CD14-positive monocyte (primary cell): ENCODE results near the gene MED13L. TPM values are rescaled to one million over a fixed set of nuclear protein-coding genes. Genes with fewer than 3 reads are reported as not detected.

Source experiments
- DNase-seq, 3 donors: peaks; one replicate each; pipeline ENCODE4 v3.0.0-alpha.2; 2011 to 2022
- H2AFZ ChIP-seq: 2 replicates; pipeline ENCODE4 v1.6.0; 2012; ENCODE audit warnings: mild to moderate bottlenecking, low read depth, low read length, inconsistent platforms; ENCODE audit not compliant: insufficient read depth, poor library complexity, severe bottlenecking
- H3K27ac ChIP-seq, 2 donors: 1 replicate in 1 of 2; 2 replicates in 1 of 2; pipeline ENCODE4 v1.5.1; 2012 to 2013; ENCODE audit warnings: low read length in 2 of 2, control low read depth in 1 of 2, inconsistent platforms in 1 of 2, low read depth in 1 of 2, mild to moderate bottlenecking in 1 of 2
- H3K27me3 ChIP-seq, 2 donors: one replicate each; pipeline versions ENCODE4 v1.6.0 to v1.6.1; 2011 to 2013; ENCODE audit warnings: low read length in 2 of 2; ENCODE audit not compliant: control insufficient read depth in 2 of 2, insufficient read depth in 2 of 2
- H3K36me3 ChIP-seq, 2 donors: replicated peaks in 1 of 2; 1 replicate in 1 of 2; 2 replicates in 1 of 2; pipeline versions ENCODE4 v1.5.1 to v1.6.1; 2012 to 2013; ENCODE audit warnings: low read length in 2 of 2, control low read depth in 1 of 2, inconsistent platforms in 1 of 2, mild to moderate bottlenecking in 1 of 2; ENCODE audit not compliant: insufficient read depth in 2 of 2, control insufficient read depth in 1 of 2
- H3K4me1 ChIP-seq, 2 donors: 1 replicate in 1 of 2; 2 replicates in 1 of 2; pipeline versions ENCODE4 v1.5.1 to v1.6.1; 2012 to 2013; ENCODE audit warnings: low read length in 2 of 2, control low read depth in 1 of 2, inconsistent platforms in 1 of 2, mild to moderate bottlenecking in 1 of 2, moderate library complexity in 1 of 2; ENCODE audit not compliant: insufficient read depth in 2 of 2, control insufficient read depth in 1 of 2
- H3K4me2 ChIP-seq: replicated peaks from 2 replicates; pipeline ENCODE3; 2012; ENCODE audit warnings: low read length, moderate library complexity, mild to moderate bottlenecking; ENCODE audit not compliant: poor library complexity, severe bottlenecking; ENCODE audit errors: extremely low read depth
- H3K4me3 ChIP-seq, 3 experiments: fragments of 200-600 bp in 1 of 3; sonication (generic) in 1 of 3; replicated peaks in 1 of 3; 1 replicate in 2 of 3; 2 replicates in 1 of 3; pipeline ENCODE4 v1.5.1; 2011 to 2013; ENCODE audit warnings: low read length in 3 of 3, mild to moderate bottlenecking in 3 of 3, control low read depth in 2 of 3, low read depth in 2 of 3, inconsistent platforms in 1 of 3, moderate library complexity in 1 of 3
- H3K79me2 ChIP-seq: 2 replicates; pipeline ENCODE4 v1.6.0; 2012; ENCODE audit warnings: mild to moderate bottlenecking, control low read depth, inconsistent platforms, low read length, moderate library complexity; ENCODE audit not compliant: insufficient read depth
- H3K9ac ChIP-seq: 2 replicates; pipeline ENCODE4 v1.6.0; 2017; ENCODE audit warnings: low read length, mild to moderate bottlenecking; ENCODE audit not compliant: insufficient read depth, poor library complexity, severe bottlenecking
- H3K9me3 ChIP-seq, 2 donors: replicated peaks in 1 of 2; 1 replicate in 1 of 2; 2 replicates in 1 of 2; pipeline versions ENCODE4 v1.5.1 to v1.6.1; 2012 to 2013; ENCODE audit warnings: low read length in 2 of 2, control low read depth in 1 of 2; ENCODE audit not compliant: control insufficient read depth in 1 of 2, insufficient read depth in 1 of 2
- H4K20me1 ChIP-seq: 2 replicates; pipeline ENCODE4 v1.6.0; 2012; ENCODE audit warnings: mild to moderate bottlenecking, low read length, control low read depth, moderate library complexity; ENCODE audit not compliant: insufficient read depth
- H3K27ac Mint-ChIP-seq, 7 donors: one replicate each; pipeline ENCODE4 v1.8.0; 2020; ENCODE audit warnings: mild to moderate bottlenecking in 7 of 7, mixed read lengths in 7 of 7, moderate library complexity in 6 of 7, inconsistent platforms in 2 of 7
- H3K27me3 Mint-ChIP-seq, 3 donors: one replicate each; pipeline ENCODE4 v1.8.0; 2021 to 2022; ENCODE audit warnings: low read depth in 3 of 3, mild to moderate bottlenecking in 3 of 3, mixed read lengths in 3 of 3, moderate library complexity in 3 of 3, inconsistent platforms in 1 of 3
- H3K36me3 Mint-ChIP-seq, 2 donors: one replicate each; pipeline ENCODE4 v1.8.0; 2020; ENCODE audit warnings: mixed read lengths in 2 of 2, inconsistent platforms in 1 of 2, mild to moderate bottlenecking in 1 of 2
- H3K4me1 Mint-ChIP-seq: one replicate; pipeline ENCODE4 v1.8.0; 2020; ENCODE audit warnings: mild to moderate bottlenecking, mixed read lengths
- H3K4me3 Mint-ChIP-seq, 2 donors: one replicate each; pipeline ENCODE4 v1.8.0; 2020; ENCODE audit warnings: mild to moderate bottlenecking in 2 of 2, mixed read lengths in 2 of 2, moderate library complexity in 1 of 2
- H3K9me3 Mint-ChIP-seq, 7 donors: one replicate each; pipeline ENCODE4 v1.8.0; 2020 to 2022; ENCODE audit warnings: mixed read lengths in 7 of 7, mild to moderate bottlenecking in 6 of 7, moderate library complexity in 6 of 7, inconsistent platforms in 2 of 7
- WGBS: methylation state at CpG from one replicate; pipeline ENCODE4 v1.1.5; 2013; ENCODE audit warnings: missing lambda C conversion rate; ENCODE audit not compliant: insufficient coverage; 5-methylcytosine and 5-hydroxymethylcytosine counted together
- intact Hi-C, 2 donors: fragments of 100-400 bp; cut with micrococcal nuclease; formaldehyde crosslinking; loops; one replicate each; pipeline versions ENCODE4 v1.15.0 to v1.15.1; 2023
- polyA plus RNA-seq, 3 donors: library from polyadenylated mRNA; depleted of rRNA in 1 of 3; unstranded in 2 of 3; stranded (reverse) in 1 of 3; fragments of 300-500 nt in 2 of 3; fragments of >200 nt in 1 of 3; fragmentation: Illumina TruSeq in 2 of 3; gene quantifications; 1 replicate in 2 of 3; 2 replicates in 1 of 3; pipeline ENCODE4 v1.2.3, GENCODE V29; 2012 to 2021
- TF ChIP-seq, protein P1 (sequence below): fragments of 200-600 bp; IDR thresholded peaks from one replicate; pipeline ENCODE4 v1.8.0; 2022; ENCODE audit warnings: antibody characterized with exemption, mild to moderate bottlenecking

Gene MED13L
- polyA plus RNA-seq, 3 donors: 4.4 to 42.0 (median 7.5) TPM

DNA sequence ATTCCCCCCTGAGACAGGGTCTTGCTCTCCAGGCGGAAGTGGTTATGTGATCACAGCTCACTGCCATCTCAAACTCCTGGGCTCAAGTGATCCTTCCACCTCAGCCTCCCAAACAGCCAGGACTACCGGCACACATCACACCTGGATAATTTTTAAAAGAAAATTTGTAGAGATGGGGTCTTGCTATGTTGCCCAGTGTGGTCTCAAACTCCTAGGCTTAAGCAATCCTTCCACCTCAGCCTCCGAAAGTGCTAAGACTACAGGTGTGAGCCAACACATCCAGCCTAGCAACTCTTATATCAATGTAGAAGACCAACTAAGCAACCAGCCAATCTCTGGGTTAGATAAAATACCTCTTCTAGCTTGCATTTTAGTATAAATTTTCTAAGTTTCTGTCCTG is 297.2 kb downstream of the MED13L start:
- H3K36me3 Mint-ChIP-seq: peaks cover 73 to 87% of the 10 kb centered on the region in 2 donors
- H3K4me2 ChIP-seq: no peak overlapping the region
- no peaks in the 10 kb centered on the region for H3K9me3 Mint-ChIP-seq
- TF ChIP-seq, protein P1, sequence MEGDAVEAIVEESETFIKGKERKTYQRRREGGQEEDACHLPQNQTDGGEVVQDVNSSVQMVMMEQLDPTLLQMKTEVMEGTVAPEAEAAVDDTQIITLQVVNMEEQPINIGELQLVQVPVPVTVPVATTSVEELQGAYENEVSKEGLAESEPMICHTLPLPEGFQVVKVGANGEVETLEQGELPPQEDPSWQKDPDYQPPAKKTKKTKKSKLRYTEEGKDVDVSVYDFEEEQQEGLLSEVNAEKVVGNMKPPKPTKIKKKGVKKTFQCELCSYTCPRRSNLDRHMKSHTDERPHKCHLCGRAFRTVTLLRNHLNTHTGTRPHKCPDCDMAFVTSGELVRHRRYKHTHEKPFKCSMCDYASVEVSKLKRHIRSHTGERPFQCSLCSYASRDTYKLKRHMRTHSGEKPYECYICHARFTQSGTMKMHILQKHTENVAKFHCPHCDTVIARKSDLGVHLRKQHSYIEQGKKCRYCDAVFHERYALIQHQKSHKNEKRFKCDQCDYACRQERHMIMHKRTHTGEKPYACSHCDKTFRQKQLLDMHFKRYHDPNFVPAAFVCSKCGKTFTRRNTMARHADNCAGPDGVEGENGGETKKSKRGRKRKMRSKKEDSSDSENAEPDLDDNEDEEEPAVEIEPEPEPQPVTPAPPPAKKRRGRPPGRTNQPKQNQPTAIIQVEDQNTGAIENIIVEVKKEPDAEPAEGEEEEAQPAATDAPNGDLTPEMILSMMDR: no peak
- no peaks in the 10 kb centered on the region for H3K4me1 Mint-ChIP-seq
- H3K27me3 Mint-ChIP-seq: no peaks in the 10 kb centered on the region
- H4K20me1 ChIP-seq: peaks cover 65% of the 10 kb centered on the region
- no peak for DNase-seq
- no peak overlapping the region for H2AFZ ChIP-seq
- no peaks in the 10 kb centered on the region for H3K27me3 ChIP-seq
- no peaks in the 10 kb centered on the region for H3K9me3 ChIP-seq
- intact Hi-C loops: no loop called here
- no peak overlapping the region for H3K27ac ChIP-seq
- H3K9ac ChIP-seq: no peak overlapping the region
- H3K4me1 ChIP-seq: no peaks in the 10 kb centered on the region
- 100% methylated on average over 1 of the region's 3 CpGs for WGBS
- H3K27ac Mint-ChIP-seq: peak overlapping the region in 2 of 7 donors; percentile 65 to 71
- peaks cover 93 to 100% of the 10 kb centered on the region in 2 donors for H3K36me3 ChIP-seq
- no peak overlapping the region for H3K4me3 ChIP-seq
- H3K4me3 Mint-ChIP-seq: no peak overlapping the region
- peaks cover 1% of the 10 kb centered on the region for H3K79me2 ChIP-seq

DNA sequence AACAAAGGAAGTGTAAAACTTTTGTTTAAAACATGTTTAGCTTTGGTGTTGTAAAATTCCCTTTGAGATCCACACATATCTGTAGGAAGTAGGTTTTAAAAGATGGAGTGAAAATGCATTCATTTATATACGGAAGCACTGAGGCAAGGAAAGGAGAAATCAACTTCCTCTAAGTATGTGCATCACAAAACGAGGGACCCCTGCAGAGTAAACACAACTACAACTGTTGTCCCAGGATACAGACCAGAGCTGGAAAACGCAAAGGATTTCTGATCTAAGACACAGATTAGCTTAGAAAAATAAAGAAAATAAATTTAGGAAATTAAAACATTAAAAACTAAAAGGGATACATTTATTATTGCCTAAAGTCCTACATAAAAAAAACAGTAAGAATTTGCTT is 297.6 kb downstream of the MED13L start:
- no peak overlapping the region for H3K9ac ChIP-seq
- no peak for DNase-seq
- no peaks in the 10 kb centered on the region for H3K9me3 ChIP-seq
- H3K36me3 Mint-ChIP-seq: peaks cover 77 to 87% of the 10 kb centered on the region in 2 donors
- H3K27ac Mint-ChIP-seq: no peak overlapping the region
- H3K27me3 Mint-ChIP-seq: no peaks in the 10 kb centered on the region
- WGBS: no CpG with 5 or more reads among the region's 3 CpGs
- intact Hi-C loops: no loop called here
- H4K20me1 ChIP-seq: peaks cover 65% of the 10 kb centered on the region
- no peaks in the 10 kb centered on the region for H3K9me3 Mint-ChIP-seq
- H3K79me2 ChIP-seq: no peaks in the 10 kb centered on the region
- no peaks in the 10 kb centered on the region for H3K4me1 ChIP-seq
- no peaks in the 10 kb centered on the region for H3K27me3 ChIP-seq
- no peak overlapping the region for H3K27ac ChIP-seq
- no peaks in the 10 kb centered on the region for H3K4me1 Mint-ChIP-seq
- H3K36me3 ChIP-seq: peaks cover 94 to 100% of the 10 kb centered on the region in 2 donors
- no peak overlapping the region for H3K4me3 Mint-ChIP-seq
- H3K4me2 ChIP-seq: no peak overlapping the region
- TF ChIP-seq, protein P1: no peak
- H3K4me3 ChIP-seq: no peak overlapping the region
- no peak overlapping the region for H2AFZ ChIP-seq
